H1 (cell line): ENCODE data around the gene SLC44A1.

Experiments used
- NANOG ChIP-seq: IDR thresholded peaks from 2 replicates; pipeline ENCODE4 v1.6.1; 2011; ENCODE audit warnings: low read length, low read depth, mild to moderate bottlenecking, inconsistent platforms; ENCODE audit not compliant: insufficient read depth, poor library complexity, severe bottlenecking
- POLR2A ChIP-seq, 2 experiments: IDR thresholded peaks; 1 replicate in 1 of 2; 2 replicates in 1 of 2; pipeline ENCODE4 v1.6.1; 2011; ENCODE audit warnings: low read depth in 2 of 2, low read length in 2 of 2, mild to moderate bottlenecking in 2 of 2; ENCODE audit errors: control extremely low read depth in 1 of 2

GRCh38 chr9:105216440-105217178, 27.8 kb upstream of the SLC44A1 start:
- TF ChIP-seq POLR2A (IDR thresholded peaks at IDR 0.05; ENCODE audit: control extremely low read depth in 1 of 2, low read depth in 2 of 2, low read length in 2 of 2), result no peak
- TF ChIP-seq NANOG, result no peak
